C4-2B (cell line): ENCODE data around the gene R3HDML.

ENCODE experiments used
- H3K27ac ChIP-seq: fragments of 450-650 bp; 2 replicates; pipeline ENCODE4 v1.5.1; 2017
- CTCF ChIP-seq: fragments of 450-650 bp; conservative IDR thresholded peaks from 2 replicates; pipeline ENCODE4 v1.5.1; 2017; ENCODE audit warnings: mild to moderate bottlenecking
- ZFX ChIP-seq: fragments of 450-650 bp; IDR thresholded peaks from 2 replicates; pipeline ENCODE4 v1.6.1; 2017

The R3HDML gene

GRCh38 chr20:44356353-44356723, 19.5 kb downstream of the R3HDML start:
- no peak overlapping the region for H3K27ac ChIP-seq
- TF ChIP-seq ZFX = no peak
- no peak for TF ChIP-seq CTCF

- TF ChIP-seq CTCF (no peak), ZFX (no peak)
- no peak overlapping the region for H3K27ac ChIP-seq
Measured at GRCh38 chr20:44357020-44357419, 20.2 kb downstream of the R3HDML start.

- no peak overlapping the region for H3K27ac ChIP-seq
- no peak for TF ChIP-seq CTCF
- no peak for TF ChIP-seq ZFX
Measured at GRCh38 chr20:44357555-44358125, 20.8 kb downstream of the R3HDML start.

- H3K27ac ChIP-seq = no peak overlapping the region
- TF ChIP-seq ZFX (no peak), CTCF (no peak)
Measured at GRCh38 chr20:44358776-44359175, 21.9 kb downstream of the R3HDML start.

- TF ChIP-seq ZFX = no peak
- no peak for TF ChIP-seq CTCF
- H3K27ac ChIP-seq = no peak overlapping the region
Measured at GRCh38 chr20:44360221-44360620, 23.4 kb downstream of the R3HDML start.

- TF ChIP-seq ZFX (no peak), CTCF (no peak)
- H3K27ac ChIP-seq = no peak overlapping the region
Measured at GRCh38 chr20:44361021-44361420, 24.2 kb downstream of the R3HDML start.

GRCh38 chr20:44362466-44362940, 25.7 kb downstream of the R3HDML start:
- no peak overlapping the region for H3K27ac ChIP-seq
- no peak for TF ChIP-seq CTCF
- TF ChIP-seq ZFX = no peak
